ENCODE data around the gene MYCBPAP.

- TF ChIP-seq CTCF (IDR thresholded peaks at IDR 0.05; ENCODE audit: low read length) (no peak), EZH2 (IDR thresholded peaks at IDR 0.05; ENCODE audit: borderline replicate concordance, low read length) (no peak)
Measured at GRCh38 chr17:50505591-50506130, 2.6 kb upstream of the MYCBPAP start.
